Astrocyte (in vitro differentiated cells and primary cell): ENCODE results near the gene KIFAP3. TPM values are rescaled to one million over a fixed set of nuclear protein-coding genes. Genes with fewer than 3 reads are reported as not detected.

Experiments used
- DNase-seq: peaks from one replicate; pipeline ENCODE4 v3.0.0-alpha.2; 2010; ENCODE audit warnings: low read depth
- FAIRE-seq: peaks from 2 replicates; lab custom pipeline; 2011; peaks lifted over from hg19 to GRCh38; lab: Jason Lieb, UNC
- H2AFZ ChIP-seq: 2 replicates; pipeline ENCODE4 v1.6.0; 2012; ENCODE audit warnings: low read depth, low read length, inconsistent platforms
- H3K27ac ChIP-seq: 2 replicates; pipeline ENCODE4 v1.5.1; 2011; ENCODE audit warnings: low read depth, low read length, inconsistent platforms
- H3K27me3 ChIP-seq: 2 replicates; pipeline ENCODE4 v1.6.0; 2011; ENCODE audit warnings: low read length, inconsistent platforms; ENCODE audit not compliant: insufficient read depth
- H3K36me3 ChIP-seq: 2 replicates; pipeline ENCODE4 v1.5.1; 2011; ENCODE audit warnings: low read length, inconsistent platforms; ENCODE audit not compliant: insufficient read depth
- H3K4me1 ChIP-seq: 2 replicates; pipeline ENCODE4 v1.5.1; 2011; ENCODE audit warnings: low read length, inconsistent platforms; ENCODE audit not compliant: insufficient read depth
- H3K4me2 ChIP-seq: 2 replicates; pipeline ENCODE4 v1.6.0; 2012; ENCODE audit warnings: low read length, inconsistent platforms
- H3K4me3 ChIP-seq: 2 replicates; pipeline ENCODE4 v1.5.1; 2011; ENCODE audit warnings: low read depth, mild to moderate bottlenecking, low read length, inconsistent platforms; ENCODE audit not compliant: insufficient read depth
- H3K79me2 ChIP-seq: 2 replicates; pipeline ENCODE4 v1.6.0; 2012; ENCODE audit warnings: mild to moderate bottlenecking, low read length, inconsistent platforms; ENCODE audit not compliant: insufficient read depth
- H3K9ac ChIP-seq: 2 replicates; pipeline ENCODE4 v1.6.0; 2012; ENCODE audit warnings: mild to moderate bottlenecking, low read length, inconsistent platforms
- H3K9me3 ChIP-seq: 2 replicates; pipeline ENCODE4 v1.5.1; 2012; ENCODE audit warnings: low read depth, mild to moderate bottlenecking, low read length, inconsistent platforms; ENCODE audit not compliant: insufficient read depth
- H4K20me1 ChIP-seq: 2 replicates; pipeline ENCODE4 v1.6.0; 2012; ENCODE audit warnings: low read length, inconsistent platforms; ENCODE audit not compliant: insufficient read depth
- H3K27ac Mint-ChIP-seq: one replicate; pipeline ENCODE4 v1.8.0; 2021; ENCODE audit warnings: mild to moderate bottlenecking, mixed read lengths; ENCODE audit not compliant: unreplicated experiment
- H3K27me3 Mint-ChIP-seq: one replicate; pipeline ENCODE4 v1.8.0; 2021; ENCODE audit warnings: low read depth, mixed read lengths; ENCODE audit not compliant: unreplicated experiment
- H3K36me3 Mint-ChIP-seq: one replicate; pipeline ENCODE4 v1.8.0; 2021; ENCODE audit warnings: low read depth, mixed read lengths; ENCODE audit not compliant: unreplicated experiment
- H3K4me1 Mint-ChIP-seq: one replicate; pipeline ENCODE4 v1.8.0; 2021; ENCODE audit warnings: low read depth, mixed read lengths; ENCODE audit not compliant: unreplicated experiment
- H3K4me3 Mint-ChIP-seq: one replicate; pipeline ENCODE4 v1.8.0; 2021; ENCODE audit warnings: mild to moderate bottlenecking, moderate library complexity, mixed read lengths; ENCODE audit not compliant: unreplicated experiment
- H3K9me3 Mint-ChIP-seq: one replicate; pipeline ENCODE4 v1.8.0; 2021; ENCODE audit warnings: mild to moderate bottlenecking, mixed read lengths; ENCODE audit not compliant: unreplicated experiment
- EZH2 ChIP-seq: IDR thresholded peaks from 2 replicates; pipeline ENCODE4 v1.6.1; 2012; ENCODE audit warnings: mild to moderate bottlenecking, low read length, inconsistent platforms; ENCODE audit not compliant: insufficient read depth
- total RNA-seq: library from RNA; stranded (reverse); gene quantifications from 2 replicates; pipeline ENCODE4 v1.2.1, GENCODE V29; 2021
- TF ChIP-seq, protein P1 (sequence below): IDR thresholded peaks from 2 replicates; pipeline ENCODE4 v1.5.1; 2011; ENCODE audit warnings: low read depth, mild to moderate bottlenecking, inconsistent platforms, low read length, moderate library complexity; ENCODE audit not compliant: insufficient read depth

Gene KIFAP3
- total RNA-seq, 1 donor from 2014 or later, result 32.8 TPM

GRCh38 chr1:169906938-169907337 lies 167.6 kb downstream of the KIFAP3 start:
- Mint-ChIP-seq H3K27ac (no peak overlapping the region), H3K27me3 (no peaks in the 10 kb centered on the region), H3K9me3 (peaks cover 2% of the 10 kb centered on the region), H3K4me1 (no peaks in the 10 kb centered on the region), H3K36me3 (no peaks in the 10 kb centered on the region), H3K4me3 (no peak overlapping the region)
- no peaks in the 10 kb centered on the region for H3K79me2 ChIP-seq
- H4K20me1 ChIP-seq, result no peaks in the 10 kb centered on the region
- no peaks in the 10 kb centered on the region for H3K4me1 ChIP-seq
- no peaks in the 10 kb centered on the region for H3K27me3 ChIP-seq
- H3K27ac ChIP-seq, result no peak overlapping the region
- no peak overlapping the region for H3K4me2 ChIP-seq
- DNase-seq, result no peak
- no peak for TF ChIP-seq EZH2
- TF ChIP-seq, protein P1, sequence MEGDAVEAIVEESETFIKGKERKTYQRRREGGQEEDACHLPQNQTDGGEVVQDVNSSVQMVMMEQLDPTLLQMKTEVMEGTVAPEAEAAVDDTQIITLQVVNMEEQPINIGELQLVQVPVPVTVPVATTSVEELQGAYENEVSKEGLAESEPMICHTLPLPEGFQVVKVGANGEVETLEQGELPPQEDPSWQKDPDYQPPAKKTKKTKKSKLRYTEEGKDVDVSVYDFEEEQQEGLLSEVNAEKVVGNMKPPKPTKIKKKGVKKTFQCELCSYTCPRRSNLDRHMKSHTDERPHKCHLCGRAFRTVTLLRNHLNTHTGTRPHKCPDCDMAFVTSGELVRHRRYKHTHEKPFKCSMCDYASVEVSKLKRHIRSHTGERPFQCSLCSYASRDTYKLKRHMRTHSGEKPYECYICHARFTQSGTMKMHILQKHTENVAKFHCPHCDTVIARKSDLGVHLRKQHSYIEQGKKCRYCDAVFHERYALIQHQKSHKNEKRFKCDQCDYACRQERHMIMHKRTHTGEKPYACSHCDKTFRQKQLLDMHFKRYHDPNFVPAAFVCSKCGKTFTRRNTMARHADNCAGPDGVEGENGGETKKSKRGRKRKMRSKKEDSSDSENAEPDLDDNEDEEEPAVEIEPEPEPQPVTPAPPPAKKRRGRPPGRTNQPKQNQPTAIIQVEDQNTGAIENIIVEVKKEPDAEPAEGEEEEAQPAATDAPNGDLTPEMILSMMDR, result no peak
- no peak overlapping the region for H3K9ac ChIP-seq
- H2AFZ ChIP-seq, result no peak overlapping the region
- H3K9me3 ChIP-seq, result no peaks in the 10 kb centered on the region
- FAIRE-seq, result no peak
- no peak overlapping the region for H3K4me3 ChIP-seq
- no peaks in the 10 kb centered on the region for H3K36me3 ChIP-seq

DNA sequence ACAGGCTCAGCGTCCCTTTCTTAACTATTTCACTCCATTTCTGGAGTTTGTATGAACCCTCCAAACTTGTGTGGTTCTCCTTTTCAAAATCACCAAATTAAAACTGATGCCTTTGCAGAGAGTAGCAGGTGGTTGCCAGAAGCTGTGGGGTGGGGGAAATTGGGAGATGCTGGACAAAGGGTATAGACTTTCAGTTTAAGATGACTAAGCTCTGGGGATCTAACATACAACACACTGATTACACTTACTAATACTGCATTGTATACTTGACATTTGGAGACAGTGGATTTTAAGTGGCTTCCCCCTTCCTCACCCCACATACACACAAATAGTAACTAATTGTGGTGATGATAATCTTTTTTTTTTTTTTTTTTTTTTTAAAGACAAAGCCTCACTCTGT lies 169.7 kb downstream of the KIFAP3 start:
- H3K9me3 Mint-ChIP-seq, result no peaks in the 10 kb centered on the region
- no peak overlapping the region for H3K4me3 Mint-ChIP-seq
- Histone ChIP-seq H3K27ac (no peak overlapping the region), H4K20me1 (no peaks in the 10 kb centered on the region), H3K27me3 (no peaks in the 10 kb centered on the region), H3K4me3 (no peak overlapping the region), H3K9me3 (no peaks in the 10 kb centered on the region), H3K9ac (no peak overlapping the region), H3K4me2 (no peak overlapping the region), H3K4me1 (no peaks in the 10 kb centered on the region), H2AFZ (no peak overlapping the region), H3K36me3 (no peaks in the 10 kb centered on the region), H3K79me2 (no peaks in the 10 kb centered on the region)
- no peaks in the 10 kb centered on the region for H3K27me3 Mint-ChIP-seq
- TF ChIP-seq EZH2, result no peak
- TF ChIP-seq, protein P1, result no peak
- DNase-seq (no peak), FAIRE-seq (no peak)
- H3K36me3 Mint-ChIP-seq, result no peaks in the 10 kb centered on the region
- no peaks in the 10 kb centered on the region for H3K4me1 Mint-ChIP-seq
- no peak overlapping the region for H3K27ac Mint-ChIP-seq

GRCh38 chr1:169902751-169903150 lies 171.7 kb downstream of the KIFAP3 start:
- H3K79me2 ChIP-seq, result no peaks in the 10 kb centered on the region
- Mint-ChIP-seq H3K27me3 (no peaks in the 10 kb centered on the region), H3K4me1 (peaks cover 2% of the 10 kb centered on the region), H3K9me3 (no peaks in the 10 kb centered on the region), H3K4me3 (no peak overlapping the region), H3K27ac (no peak overlapping the region), H3K36me3 (no peaks in the 10 kb centered on the region)
- H3K4me1 ChIP-seq, result no peaks in the 10 kb centered on the region
- H3K27ac ChIP-seq, result no peak overlapping the region
- DNase-seq (no peak), FAIRE-seq (no peak)
- no peaks in the 10 kb centered on the region for H3K36me3 ChIP-seq
- H3K27me3 ChIP-seq, result no peaks in the 10 kb centered on the region
- no peaks in the 10 kb centered on the region for H3K9me3 ChIP-seq
- no peak for TF ChIP-seq EZH2
- TF ChIP-seq, protein P1, result no peak
- no peak overlapping the region for H3K4me2 ChIP-seq
- H3K4me3 ChIP-seq, result no peak overlapping the region
- H4K20me1 ChIP-seq, result no peaks in the 10 kb centered on the region
- no peak overlapping the region for H3K9ac ChIP-seq
- H2AFZ ChIP-seq, result no peak overlapping the region
